IMR-90 (cell line): ENCODE results near the gene ID1. TPM values are rescaled to one million over a fixed set of nuclear protein-coding genes. Genes with fewer than 3 reads are reported as not detected.
"Not testable (repeated sequence)": the region's sequence is repeated elsewhere in the genome, so short reads cannot be mapped to it uniquely, and the experiment has no call there.

Experiments used
- ATAC-seq: fragments of 200-7000 bp; cut with Tn5 transposase; 2 replicates; pipeline ENCODE4 v1.9.1; 2020; ENCODE audit warnings: low read depth, mild to moderate bottlenecking, moderate library complexity
- BruUV-seq: library from RNA; stranded (reverse); fragments of 400-500 nt; replicated peaks from 2 replicates; lab custom pipeline; 2021; lab: Mats Ljungman, UMichigan
- CTCF ChIA-PET: fragments of 300-600 bp; formaldehyde crosslinking; extraction: SDS; loops from one replicate; lab custom pipeline; 2021; ENCODE audit warnings: antibody characterized with exemption; lab: Yijun Ruan, JAX
- POLR2A ChIA-PET: fragments of 300-600 bp; sonication (Branson Sonifier 250); formaldehyde crosslinking; loops from one replicate; lab custom pipeline; 2022; ENCODE audit warnings: antibody characterized with exemption; ENCODE audit not compliant: unreplicated experiment; lab: Charles Lee
- DNase-seq: peaks from one replicate; pipeline ENCODE4 v3.0.0; 2013
- H2AFZ ChIP-seq: replicated peaks from 2 replicates; pipeline ENCODE3; 2013; ENCODE audit warnings: low read length, mild to moderate bottlenecking; ENCODE audit not compliant: poor library complexity
- H2AK5ac ChIP-seq: 2 replicates; pipeline ENCODE4 v1.6.1; 2013; ENCODE audit warnings: low read depth, low read length, inconsistent platforms
- H2AK9ac ChIP-seq: replicated peaks from 2 replicates; pipeline ENCODE3; 2013; ENCODE audit warnings: mild to moderate bottlenecking, low read depth, low read length, moderate library complexity; ENCODE audit not compliant: poor library complexity
- H2BK120ac ChIP-seq: 2 replicates; pipeline ENCODE4 v1.6.1; 2013; ENCODE audit warnings: low read depth, low read length, inconsistent platforms
- H2BK15ac ChIP-seq: 3 replicates; pipeline ENCODE4 v1.6.1; 2013; ENCODE audit warnings: low read depth, low read length, inconsistent platforms
- H2BK20ac ChIP-seq: 2 replicates; pipeline ENCODE4 v1.6.1; 2013; ENCODE audit warnings: low read depth, mild to moderate bottlenecking, inconsistent platforms, low read length, moderate library complexity
- H2BK5ac ChIP-seq: 2 replicates; pipeline ENCODE4 v1.6.1; 2013; ENCODE audit warnings: mild to moderate bottlenecking, low read depth, low read length, inconsistent platforms; ENCODE audit not compliant: poor library complexity, severe bottlenecking
- H3K14ac ChIP-seq: replicated peaks from 2 replicates; pipeline ENCODE4 v1.6.1; 2013; ENCODE audit warnings: low read depth, low read length, inconsistent platforms
- H3K18ac ChIP-seq: 2 replicates; pipeline ENCODE4 v1.6.1; 2013; ENCODE audit warnings: low read depth, low read length, control low read depth
- H3K23ac ChIP-seq: 2 replicates; pipeline ENCODE4 v1.6.1; 2013; ENCODE audit warnings: low read depth, low read length, inconsistent platforms
- H3K27ac ChIP-seq: 2 replicates; pipeline ENCODE4 v1.5.1; 2013; ENCODE audit warnings: mild to moderate bottlenecking, control low read depth, low read length; ENCODE audit not compliant: insufficient read depth
- H3K27me3 ChIP-seq: 2 replicates; pipeline ENCODE4 v1.6.1; 2013; ENCODE audit warnings: low read length; ENCODE audit not compliant: control insufficient read depth, insufficient read depth
- H3K36me3 ChIP-seq: 2 replicates; pipeline ENCODE4 v1.6.1; 2013; ENCODE audit warnings: low read length, mixed read lengths; ENCODE audit not compliant: control insufficient read depth, insufficient read depth
- H3K4ac ChIP-seq: 2 replicates; pipeline ENCODE4 v1.6.1; 2013; ENCODE audit warnings: low read depth, low read length, inconsistent platforms
- H3K4me1 ChIP-seq: 2 replicates; pipeline ENCODE4 v1.6.1; 2013; ENCODE audit warnings: low read length, mixed read lengths; ENCODE audit not compliant: control insufficient read depth, insufficient read depth
- H3K4me2 ChIP-seq: 2 replicates; pipeline ENCODE4 v1.6.1; 2013; ENCODE audit warnings: low read depth, mild to moderate bottlenecking, control low read depth, low read length, moderate library complexity
- H3K4me3 ChIP-seq: 2 replicates; pipeline ENCODE4 v1.5.1; 2013; ENCODE audit warnings: low read depth, mild to moderate bottlenecking, control low read depth, low read length, moderate library complexity; ENCODE audit not compliant: insufficient read depth
- H3K56ac ChIP-seq: 2 replicates; pipeline ENCODE4 v1.6.1; 2013; ENCODE audit warnings: low read length, inconsistent platforms; ENCODE audit not compliant: insufficient read depth; ENCODE audit errors: extremely low read depth
- H3K79me1 ChIP-seq, 2 experiments: 2 replicates each; pipeline ENCODE4 v1.6.1; 2013; ENCODE audit warnings: low read length in 2 of 2, inconsistent platforms in 1 of 2, low read depth in 1 of 2
- H3K9ac ChIP-seq: 2 replicates; pipeline ENCODE4 v1.6.1; 2013; ENCODE audit warnings: low read depth, low read length, control low read depth
- H3K9me1 ChIP-seq: 2 replicates; pipeline ENCODE4 v1.6.1; 2013; ENCODE audit warnings: low read length, inconsistent platforms; ENCODE audit not compliant: insufficient read depth
- H3K9me3 ChIP-seq: 2 replicates; pipeline ENCODE4 v1.6.1; 2013; ENCODE audit warnings: low read length; ENCODE audit not compliant: control insufficient read depth, insufficient read depth
- H4K20me1 ChIP-seq: 2 replicates; pipeline ENCODE4 v1.6.1; 2013; ENCODE audit warnings: low read length, inconsistent platforms; ENCODE audit not compliant: insufficient read depth
- H4K5ac ChIP-seq: 2 replicates; pipeline ENCODE4 v1.6.1; 2013; ENCODE audit warnings: mild to moderate bottlenecking, low read depth, low read length, control low read depth
- H4K8ac ChIP-seq, 2 experiments: 2 replicates each; pipeline ENCODE4 v1.6.1; 2013; ENCODE audit warnings: low read depth in 2 of 2, low read length in 2 of 2, control low read depth in 1 of 2, inconsistent platforms in 1 of 2
- H4K91ac ChIP-seq: 2 replicates; pipeline ENCODE4 v1.6.1; 2013; ENCODE audit warnings: low read depth, low read length, inconsistent platforms; ENCODE audit not compliant: insufficient read depth
- WGBS, 2 experiments: methylation state at CpG; one replicate each; pipeline versions ENCODE4 v1.1.5 to v1.1.7; 2013; ENCODE audit warnings: missing lambda C conversion rate in 2 of 2; ENCODE audit not compliant: insufficient read length in 1 of 2; ENCODE audit errors: extremely low coverage in 2 of 2; 5-methylcytosine and 5-hydroxymethylcytosine counted together
- dilution Hi-C: fragments of 300-500 bp; cut with HindIII; formaldehyde crosslinking; loops from one replicate; pipeline ENCODE4 v1.14.3; 2018; ENCODE audit warnings: low sequenced_read_pairs; ENCODE audit not compliant: unreplicated experiment
- in situ Hi-C: fragments of 300-500 bp; cut with MboI; formaldehyde crosslinking; loops from 3 replicates; pipeline ENCODE4 v1.14.3; 2019; ENCODE audit warnings: low sequenced_read_pairs, inconsistent platforms, mixed read lengths
- intact Hi-C: fragments of 100-400 bp; cut with micrococcal nuclease; formaldehyde crosslinking; loops from 2 replicates; pipeline ENCODE4 v1.10.0; 2022
- polyA plus RNA-seq, 3 experiments: library from polyadenylated mRNA; depleted of rRNA; stranded (reverse); fragments of >200 nt; gene quantifications; 2 replicates each; pipeline ENCODE4 v1.2.3, GENCODE V29; 2012; ENCODE audit warnings: low replicate concordance in 1 of 3
- total RNA-seq: library from RNA; depleted of rRNA; stranded (reverse); fragments of >200 nt; gene quantifications from 2 replicates; pipeline ENCODE4 v1.2.3, GENCODE V29; 2012

ID1 gene
- total and polyA plus RNA-seq, 2 of the 4 experiments (the other 2 are of a cell fraction) = 148 to 174 TPM

- H2BK15ac ChIP-seq, H3K9ac ChIP-seq, H4K5ac ChIP-seq, H2AFZ ChIP-seq, H3K9me1 ChIP-seq, intact Hi-C loops, H3K56ac ChIP-seq, H3K79me1 ChIP-seq, H3K4ac ChIP-seq, H3K18ac ChIP-seq, H2AK9ac ChIP-seq, dilution Hi-C loops, in situ Hi-C loops, H3K4me1 ChIP-seq, H2AK5ac ChIP-seq, H3K27me3 ChIP-seq, BruUV-seq, H3K23ac ChIP-seq, POLR2A ChIA-PET, H3K27ac ChIP-seq, H3K14ac ChIP-seq, H3K36me3 ChIP-seq, CTCF ChIA-PET, H2BK5ac ChIP-seq, H2BK120ac ChIP-seq, H2BK20ac ChIP-seq, DNase-seq, H3K4me2 ChIP-seq, H4K8ac ChIP-seq, ATAC-seq, H3K9me3 ChIP-seq, H3K4me3 ChIP-seq, H4K91ac ChIP-seq, H4K20me1 ChIP-seq: not testable (repeated sequence)
- WGBS, 2 experiments = no CpG with 5 or more reads among the region's 6 CpGs
Measured at GRCh38 chr20:31623123-31623505, 18.0 kb downstream of the ID1 start.

GRCh38 chr20:31626534-31626933 lies 21.4 kb downstream of the ID1 start:
- H3K23ac ChIP-seq, ATAC-seq, H3K27me3 ChIP-seq, H3K4me1 ChIP-seq, H3K14ac ChIP-seq, H2BK120ac ChIP-seq, H3K9ac ChIP-seq, H2BK20ac ChIP-seq, H2BK15ac ChIP-seq, H4K91ac ChIP-seq, H3K4ac ChIP-seq, H3K4me2 ChIP-seq, DNase-seq, H2AK9ac ChIP-seq, H3K79me1 ChIP-seq, H3K9me1 ChIP-seq, H3K9me3 ChIP-seq, H2BK5ac ChIP-seq, H4K20me1 ChIP-seq, H3K18ac ChIP-seq, H3K4me3 ChIP-seq, H3K36me3 ChIP-seq, BruUV-seq, dilution Hi-C loops, in situ Hi-C loops, H4K8ac ChIP-seq, H3K56ac ChIP-seq, H3K27ac ChIP-seq, H2AFZ ChIP-seq, H4K5ac ChIP-seq, intact Hi-C loops: not testable (repeated sequence)
- 87% methylated on average over 3 of the region's 8 CpGs; no CpG with 5 or more reads in 1 of the 2 experiments for WGBS, 2 experiments
- H2AK5ac ChIP-seq = peak overlapping the region; percentile 8; the same call in 1 of the 2 replicates
- ChIA-PET POLR2A (interaction anchor here (0.6 kb wide), 1 partner anchor 91 kb away, joined by 3 read pairs; no protein-coding TSS in a partner anchor), CTCF (interaction anchor here (0.6 to 1.0 kb wide), 3 partner anchors 8 to 69 kb away, joined by 3 to 6 read pairs (median 4); no protein-coding TSS in a partner anchor)
